Endothelial cell (in vitro differentiated cells): ENCODE measurements around the gene AGPAT3. TPM values are rescaled to one million over a fixed set of nuclear protein-coding genes. Genes with fewer than 3 reads are reported as not detected.

Experiments used
- DNase-seq: peaks from one replicate; pipeline ENCODE4 v3.0.0; 2021; ENCODE audit warnings: low spot score
- H3K27ac Mint-ChIP-seq: one replicate; pipeline ENCODE4 v1.8.0; 2021; ENCODE audit warnings: mixed read lengths, inconsistent platforms; ENCODE audit not compliant: unreplicated experiment
- H3K27me3 Mint-ChIP-seq: one replicate; pipeline ENCODE4 v1.8.0; 2021; ENCODE audit warnings: mild to moderate bottlenecking, moderate library complexity, mixed read lengths, inconsistent platforms; ENCODE audit not compliant: unreplicated experiment
- H3K36me3 Mint-ChIP-seq: one replicate; pipeline ENCODE4 v1.8.0; 2021; ENCODE audit warnings: mild to moderate bottlenecking, low read depth, mixed read lengths, inconsistent platforms; ENCODE audit not compliant: unreplicated experiment
- H3K4me1 Mint-ChIP-seq: one replicate; pipeline ENCODE4 v1.8.0; 2021; ENCODE audit warnings: mild to moderate bottlenecking, mixed read lengths, inconsistent platforms; ENCODE audit not compliant: unreplicated experiment
- H3K4me3 Mint-ChIP-seq: one replicate; pipeline ENCODE4 v1.8.0; 2021; ENCODE audit warnings: mild to moderate bottlenecking, mixed read lengths, inconsistent platforms; ENCODE audit not compliant: unreplicated experiment
- H3K9me3 Mint-ChIP-seq: one replicate; pipeline ENCODE4 v1.8.0; 2021; ENCODE audit warnings: mixed read lengths, inconsistent platforms; ENCODE audit not compliant: unreplicated experiment
- total RNA-seq: library from RNA; stranded (reverse); fragmentation: NEBNext Ultra II Directional; extraction: Animal tissue kit (Norgen Biotek cat#: 25700); gene quantifications from one replicate; pipeline ENCODE4 v1.2.1, GENCODE V29; 2021; ENCODE audit not compliant: unreplicated experiment
- TF ChIP-seq, protein P1 (sequence below): fragments of 200-600 bp; sonication (generic); IDR thresholded peaks from one replicate; pipeline ENCODE4 v1.5.0; 2021; ENCODE audit warnings: antibody characterized with exemption; ENCODE audit not compliant: unreplicated experiment

AGPAT3 gene
- total RNA-seq, 1 donor from 2014 or later, result 22.6 TPM

DNA sequence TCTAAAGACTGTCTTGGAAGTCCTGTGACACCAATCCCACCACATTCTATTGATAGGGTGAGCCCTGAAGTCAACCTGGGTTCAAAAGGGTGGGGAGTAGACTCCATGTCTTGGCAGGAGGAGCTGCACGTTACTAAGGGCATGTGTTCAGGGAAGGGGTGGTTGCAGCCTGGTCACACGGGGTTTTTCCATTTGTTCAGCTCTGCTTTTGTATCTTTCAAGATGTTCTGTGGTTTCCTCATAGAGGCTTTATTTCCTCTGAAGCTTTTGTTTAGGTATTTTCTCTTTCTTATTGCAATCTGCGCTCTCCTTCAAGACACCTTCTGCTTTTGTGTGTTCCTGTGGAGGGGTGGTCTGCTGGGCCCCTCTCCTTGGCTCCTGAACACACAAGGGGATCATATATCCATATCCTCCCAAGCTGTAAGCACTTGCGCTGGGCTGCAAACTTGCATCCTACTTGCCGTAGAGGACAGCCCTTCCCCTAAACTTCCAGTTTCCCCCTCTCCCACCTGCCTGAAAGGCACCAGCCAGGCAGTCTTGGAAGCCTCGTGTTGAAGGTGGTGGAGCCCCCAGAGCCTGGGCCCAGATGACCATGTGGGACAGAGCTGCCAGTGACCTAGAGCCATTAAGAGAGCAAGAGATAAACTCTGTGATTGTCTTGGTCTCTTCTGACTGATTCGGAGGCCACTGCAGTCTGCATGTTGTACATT, 84.6 kb downstream of the AGPAT3 start:
- no peak for DNase-seq
- H3K4me1 Mint-ChIP-seq, result no peaks in the 10 kb centered on the region
- no peaks in the 10 kb centered on the region for H3K9me3 Mint-ChIP-seq
- TF ChIP-seq, protein P1, sequence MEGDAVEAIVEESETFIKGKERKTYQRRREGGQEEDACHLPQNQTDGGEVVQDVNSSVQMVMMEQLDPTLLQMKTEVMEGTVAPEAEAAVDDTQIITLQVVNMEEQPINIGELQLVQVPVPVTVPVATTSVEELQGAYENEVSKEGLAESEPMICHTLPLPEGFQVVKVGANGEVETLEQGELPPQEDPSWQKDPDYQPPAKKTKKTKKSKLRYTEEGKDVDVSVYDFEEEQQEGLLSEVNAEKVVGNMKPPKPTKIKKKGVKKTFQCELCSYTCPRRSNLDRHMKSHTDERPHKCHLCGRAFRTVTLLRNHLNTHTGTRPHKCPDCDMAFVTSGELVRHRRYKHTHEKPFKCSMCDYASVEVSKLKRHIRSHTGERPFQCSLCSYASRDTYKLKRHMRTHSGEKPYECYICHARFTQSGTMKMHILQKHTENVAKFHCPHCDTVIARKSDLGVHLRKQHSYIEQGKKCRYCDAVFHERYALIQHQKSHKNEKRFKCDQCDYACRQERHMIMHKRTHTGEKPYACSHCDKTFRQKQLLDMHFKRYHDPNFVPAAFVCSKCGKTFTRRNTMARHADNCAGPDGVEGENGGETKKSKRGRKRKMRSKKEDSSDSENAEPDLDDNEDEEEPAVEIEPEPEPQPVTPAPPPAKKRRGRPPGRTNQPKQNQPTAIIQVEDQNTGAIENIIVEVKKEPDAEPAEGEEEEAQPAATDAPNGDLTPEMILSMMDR, result no peak
- H3K27me3 Mint-ChIP-seq, result no peaks in the 10 kb centered on the region
- peak overlapping the region; percentile 2 for H3K4me3 Mint-ChIP-seq
- H3K36me3 Mint-ChIP-seq, result peaks cover 3% of the 10 kb centered on the region
- no peak overlapping the region for H3K27ac Mint-ChIP-seq

GRCh38 chr21:43950481-43950880, 85.5 kb downstream of the AGPAT3 start:
- Mint-ChIP-seq H3K4me3 (no peak overlapping the region), H3K27ac (no peak overlapping the region), H3K9me3 (no peaks in the 10 kb centered on the region), H3K27me3 (no peaks in the 10 kb centered on the region), H3K36me3 (peaks cover 3% of the 10 kb centered on the region), H3K4me1 (no peaks in the 10 kb centered on the region)
- no peak for DNase-seq
- TF ChIP-seq, protein P1, result no peak

- no peaks in the 10 kb centered on the region for H3K9me3 Mint-ChIP-seq
- H3K27me3 Mint-ChIP-seq, result no peaks in the 10 kb centered on the region
- no peak overlapping the region for H3K27ac Mint-ChIP-seq
- no peaks in the 10 kb centered on the region for H3K4me1 Mint-ChIP-seq
- no peak overlapping the region for H3K4me3 Mint-ChIP-seq
- peaks cover 3% of the 10 kb centered on the region for H3K36me3 Mint-ChIP-seq
- TF ChIP-seq, protein P1, result no peak
- DNase-seq, result no peak
Measured at GRCh38 chr21:43950936-43951335, 85.9 kb downstream of the AGPAT3 start.

- no peaks in the 10 kb centered on the region for H3K27me3 Mint-ChIP-seq
- TF ChIP-seq, protein P1, result no peak
- no peak overlapping the region for H3K27ac Mint-ChIP-seq
- H3K4me3 Mint-ChIP-seq, result no peak overlapping the region
- H3K4me1 Mint-ChIP-seq, result no peaks in the 10 kb centered on the region
- DNase-seq, result no peak
- peaks cover 3% of the 10 kb centered on the region for H3K36me3 Mint-ChIP-seq
- no peaks in the 10 kb centered on the region for H3K9me3 Mint-ChIP-seq
Measured at GRCh38 chr21:43951911-43952703, 87.1 kb downstream of the AGPAT3 start.

DNA sequence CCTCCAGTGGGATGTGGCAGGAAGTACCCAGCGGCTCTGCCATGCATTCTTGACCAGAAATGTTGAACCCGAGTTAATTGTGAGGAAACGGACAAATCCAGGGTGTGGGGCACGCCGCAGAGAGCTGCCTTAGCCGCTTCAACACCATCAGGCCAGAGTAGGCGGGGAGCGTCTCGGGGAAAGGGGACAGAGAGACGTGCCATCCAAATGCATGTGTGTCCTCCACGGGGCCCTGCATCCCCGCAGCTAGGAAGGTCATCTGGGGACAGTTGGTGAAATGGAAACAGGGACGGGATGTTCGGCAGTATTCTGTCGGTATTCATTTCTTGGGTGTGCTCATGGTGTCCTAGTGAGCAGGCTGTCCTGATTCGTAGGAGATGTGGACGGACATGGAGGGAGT, 88.0 kb downstream of the AGPAT3 start:
- Mint-ChIP-seq H3K36me3 (peaks cover 3% of the 10 kb centered on the region), H3K4me1 (no peaks in the 10 kb centered on the region), H3K27me3 (no peaks in the 10 kb centered on the region), H3K4me3 (no peak overlapping the region), H3K27ac (no peak overlapping the region), H3K9me3 (no peaks in the 10 kb centered on the region)
- TF ChIP-seq, protein P1, result no peak
- DNase-seq, result no peak
